ENCODE measurements around the gene PDLIM7. TPM values are rescaled to one million over a fixed set of nuclear protein-coding genes. Genes with fewer than 3 reads are reported as not detected.

The PDLIM7 gene
- polyA plus RNA-seq, 12 donors: 121 to 338 (median 274) TPM; not detected in 1

DNA sequence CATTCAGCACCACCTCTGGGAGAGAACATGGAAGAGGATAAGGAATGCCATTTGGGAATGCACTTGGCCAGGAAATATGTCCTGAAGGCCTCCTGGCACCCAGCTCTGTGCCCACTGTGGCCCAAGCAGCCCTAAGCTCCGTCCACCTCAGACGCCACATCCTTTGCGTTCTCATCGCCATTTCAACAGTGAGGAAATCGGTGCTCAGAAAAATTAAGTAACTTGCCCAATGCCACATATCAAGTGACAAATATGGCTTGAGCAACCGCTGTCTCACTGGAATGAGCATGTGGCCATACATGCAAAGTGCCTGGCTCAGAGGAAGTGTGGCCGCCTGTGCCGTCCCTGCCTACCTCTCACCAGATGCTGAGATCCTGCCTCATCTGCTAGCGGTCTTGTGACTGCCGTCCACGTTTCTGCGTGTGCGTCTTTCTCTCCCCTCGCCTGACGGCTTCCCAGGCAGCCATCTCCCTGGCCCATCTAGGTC, 13.2 kb upstream of the PDLIM7 start:
- no peak for DNase-seq

GRCh38 chr5:177509991-177510566, 12.7 kb upstream of the PDLIM7 start:
- DNase-seq: no peak

- DNase-seq: no peak
Measured at GRCh38 chr5:177509381-177509951, 12.1 kb upstream of the PDLIM7 start, which contains the start of gene DOK3. Gene DOK3, minus strand, starts transcription at chr5:177509826. Its CDS starts 286 bp downstream, at chr5:177509540.

DNA sequence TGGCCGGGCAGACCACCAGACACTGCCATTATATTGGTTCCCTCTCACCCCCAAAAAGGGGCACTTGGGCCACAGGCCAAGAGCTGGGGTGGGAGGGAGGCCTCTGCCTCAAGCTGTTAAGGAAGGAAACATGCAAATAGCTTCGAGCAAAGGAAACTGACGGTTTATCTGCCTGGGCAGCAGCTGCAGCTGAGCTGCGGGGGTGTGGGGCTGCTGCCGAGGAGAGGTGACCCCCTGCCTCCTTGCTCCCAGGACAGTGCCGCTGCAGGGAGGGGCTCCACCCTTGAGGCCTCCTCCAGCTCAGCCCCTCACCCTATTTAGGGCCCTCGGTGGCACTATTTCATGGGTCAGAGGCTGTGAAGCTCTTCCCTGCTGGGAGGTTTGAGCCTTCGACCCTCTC, 11.4 kb upstream of the PDLIM7 start:
- DNase-seq: no peak

DNA sequence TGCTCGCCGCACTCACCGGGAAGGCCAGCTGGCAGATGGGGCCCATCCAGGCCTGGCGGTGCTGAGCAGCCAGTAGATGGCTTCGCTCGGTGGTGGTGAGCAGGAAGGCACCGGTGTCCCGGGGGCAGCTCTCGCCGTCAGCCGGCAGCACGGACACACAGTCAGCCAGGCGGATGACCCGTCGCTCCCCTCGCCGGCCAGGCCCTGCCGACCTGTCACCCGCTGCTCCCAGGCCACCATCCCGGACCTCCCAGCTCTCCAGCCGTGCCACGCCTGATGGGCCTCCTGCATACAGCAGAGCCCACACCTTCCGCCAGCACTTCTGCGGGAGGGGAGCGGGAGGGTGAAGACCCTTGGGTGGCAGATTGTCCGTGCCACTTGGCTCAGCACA, 10.8 kb upstream of the PDLIM7 start:
- no peak for DNase-seq

DNA sequence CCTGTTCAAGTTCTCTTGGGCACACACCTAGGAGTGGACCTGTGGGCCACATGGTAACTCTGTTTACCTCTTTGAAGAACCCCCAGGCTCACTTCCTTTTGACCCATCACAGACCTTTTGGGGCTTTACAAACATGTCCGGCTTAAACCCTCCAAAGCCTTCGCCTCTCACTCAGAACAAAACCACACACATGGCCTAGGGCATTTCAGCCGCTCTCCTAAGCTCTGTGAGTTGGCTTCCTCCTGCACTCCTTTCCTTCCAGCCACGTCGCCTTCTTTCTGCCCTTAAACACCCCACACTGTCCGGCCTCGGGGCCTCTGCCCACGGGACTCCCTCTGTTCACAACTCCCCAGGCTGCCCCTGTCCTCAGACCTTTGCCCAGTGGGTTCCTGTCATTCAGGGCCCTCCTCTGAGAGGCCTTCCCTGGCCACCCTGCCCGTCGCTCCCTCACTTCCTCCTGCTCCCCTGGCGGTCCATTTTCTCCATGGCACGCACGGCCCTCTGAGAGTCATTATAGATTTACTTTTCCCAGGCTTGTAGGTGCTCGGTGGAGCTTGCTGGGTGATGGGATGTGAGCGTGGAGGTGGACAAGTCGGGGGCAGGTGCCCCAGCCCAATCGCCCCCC, 10.3 kb upstream of the PDLIM7 start:
- no peak for DNase-seq

- no peak for DNase-seq
Measured at GRCh38 chr5:177507165-177507564, 9.8 kb upstream of the PDLIM7 start.

DNA sequence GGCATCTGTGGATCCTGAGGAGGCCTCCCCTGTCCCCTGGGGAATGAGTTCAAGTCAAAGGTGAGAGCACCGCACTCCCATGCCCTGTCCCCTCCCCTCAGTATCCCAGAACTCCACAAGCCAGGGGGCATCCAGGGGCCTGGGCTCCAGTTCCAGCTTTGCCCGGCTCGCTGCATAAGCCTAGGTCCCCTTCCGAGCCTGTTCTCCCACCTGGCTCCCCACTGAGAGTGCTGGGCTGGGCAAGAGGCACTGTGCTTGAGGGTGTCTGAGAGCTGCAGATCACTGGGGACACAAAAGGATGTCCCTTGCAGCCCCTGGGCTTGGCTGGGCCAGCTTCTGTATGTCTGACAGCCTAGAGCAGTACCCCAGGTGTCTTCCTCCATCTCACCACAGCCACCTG, 7.7 kb upstream of the PDLIM7 start:
- DNase-seq: no peak

DNA sequence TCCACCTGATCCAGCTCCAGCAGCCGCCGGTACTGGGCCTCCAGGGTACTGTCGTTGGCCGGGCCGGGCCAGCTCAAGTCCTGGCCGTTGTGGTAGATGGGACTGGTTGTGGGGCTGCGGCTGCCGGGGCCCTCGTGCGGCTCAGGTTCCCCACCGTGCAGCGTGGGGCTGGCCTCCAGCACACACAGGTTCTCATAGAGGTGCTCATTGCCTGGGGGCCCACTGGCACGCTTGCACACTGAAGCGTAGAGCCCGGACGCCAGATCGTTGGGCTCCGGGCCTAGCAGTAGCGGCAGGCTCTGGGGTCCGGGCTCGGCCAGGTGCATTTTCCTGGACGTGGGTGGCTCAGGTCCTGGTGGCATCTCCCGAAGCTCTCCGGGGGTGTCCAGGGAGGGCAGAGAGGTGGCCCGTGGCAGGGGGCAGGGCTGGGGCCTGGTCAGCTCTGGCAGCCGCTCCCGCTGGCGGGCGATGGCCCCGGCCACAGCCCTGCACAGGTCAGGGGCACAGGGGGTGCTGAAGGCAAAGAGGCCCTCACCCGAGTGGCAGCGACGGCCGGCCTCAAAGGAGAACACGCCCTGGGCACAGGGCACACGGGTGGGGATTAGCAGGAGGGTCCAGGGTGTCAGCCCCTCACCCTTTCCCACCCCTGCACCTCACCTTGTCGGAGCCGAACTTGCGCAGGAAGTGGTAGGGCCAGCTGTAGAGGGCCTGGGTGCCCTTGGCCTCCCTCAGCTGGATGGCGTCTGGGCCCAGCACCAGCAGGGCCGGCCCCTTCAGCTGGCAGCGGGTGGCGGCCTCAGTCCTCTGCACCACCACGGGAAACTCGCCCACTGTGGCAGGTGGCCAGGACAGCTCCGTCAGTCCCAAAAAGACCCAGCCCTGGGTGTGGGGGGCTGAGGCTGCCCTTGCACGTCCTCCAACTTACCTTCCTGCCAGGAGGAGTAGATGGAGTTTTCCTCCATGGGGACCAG, 7.0 kb upstream of the PDLIM7 start:
- DNase-seq: no peak

- no peak for DNase-seq
Measured at GRCh38 chr5:177503351-177504085, 6.1 kb upstream of the PDLIM7 start.

DNA sequence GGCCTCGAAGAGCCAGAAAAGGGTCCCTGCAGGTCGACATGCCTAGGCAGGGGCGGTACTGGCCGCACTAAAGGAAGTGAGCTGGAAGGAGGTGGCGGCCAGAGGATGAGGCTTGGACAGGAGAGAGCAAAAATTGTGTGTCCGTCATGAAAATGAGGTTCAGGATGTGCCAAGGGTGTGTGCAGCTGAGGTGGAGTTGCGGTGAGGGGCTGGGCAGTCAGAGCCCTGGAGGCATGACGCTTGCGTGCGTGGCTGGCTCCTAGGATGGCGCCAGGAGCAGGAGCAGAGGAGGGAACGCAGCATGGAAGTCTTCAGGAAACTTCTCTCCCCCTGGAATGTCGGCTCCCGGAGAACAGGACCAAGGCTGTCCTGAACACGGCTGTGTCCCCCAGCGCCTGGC, 5.5 kb upstream of the PDLIM7 start:
- DNase-seq: no peak

GRCh38 chr5:177501874-177502678, 4.7 kb upstream of the PDLIM7 start:
- DNase-seq: no peak

GRCh38 chr5:177500685-177501522, 3.5 kb upstream of the PDLIM7 start:
- DNase-seq: peak; percentile 86

DNA sequence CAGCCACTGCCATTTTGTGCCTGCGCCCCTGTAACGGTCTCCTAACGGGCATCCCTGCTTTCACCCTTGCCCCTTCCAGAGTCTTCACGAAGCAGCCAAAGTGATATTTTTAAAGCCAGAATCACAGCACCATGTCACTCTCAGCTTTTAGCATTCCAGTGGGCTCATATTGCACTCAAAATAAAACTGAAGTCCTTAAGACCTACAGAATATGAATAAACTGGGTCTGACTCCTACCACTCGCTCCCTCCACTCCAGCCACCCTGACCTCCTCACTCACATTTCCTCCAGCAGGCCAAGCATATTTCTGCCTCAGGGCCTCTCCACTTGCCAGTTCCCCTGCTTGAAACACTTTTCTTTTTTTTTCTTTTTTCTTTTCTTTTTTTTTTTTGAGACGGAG, 2.4 kb upstream of the PDLIM7 start:
- no peak for DNase-seq

GRCh38 chr5:177498013-177498787, 796 bp upstream of the PDLIM7 start:
- DNase-seq: no peak

DNA sequence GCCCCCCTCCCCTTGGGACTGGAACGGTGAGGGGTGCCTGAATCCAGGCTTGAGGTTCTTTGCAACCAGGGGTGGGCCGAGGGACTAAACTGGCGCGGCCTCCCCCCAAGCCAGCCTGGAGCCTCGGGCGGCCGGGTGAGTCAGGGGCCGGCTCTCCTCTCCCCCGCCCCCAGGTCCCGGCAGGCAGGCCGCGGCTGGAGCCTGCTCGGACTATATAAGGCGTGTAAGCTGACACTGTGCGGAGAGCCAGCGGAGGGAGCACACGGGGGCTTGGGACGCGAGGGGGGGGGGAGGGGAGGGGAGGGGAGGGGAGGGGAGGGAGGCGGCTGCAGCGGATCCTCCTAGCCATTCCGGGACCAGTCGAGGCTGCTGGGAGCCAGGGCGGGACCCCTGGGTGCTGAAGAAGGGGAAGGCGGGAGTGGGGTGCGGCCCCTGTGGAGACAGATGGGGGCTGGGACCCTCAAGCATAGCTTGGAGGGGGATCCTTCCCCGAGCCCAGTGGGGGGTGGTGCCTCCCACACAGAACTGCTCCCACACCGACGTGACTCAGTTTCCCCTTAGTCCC, 595 bp downstream of the PDLIM7 start:
- DNase-seq: peak; percentile 86

DNA sequence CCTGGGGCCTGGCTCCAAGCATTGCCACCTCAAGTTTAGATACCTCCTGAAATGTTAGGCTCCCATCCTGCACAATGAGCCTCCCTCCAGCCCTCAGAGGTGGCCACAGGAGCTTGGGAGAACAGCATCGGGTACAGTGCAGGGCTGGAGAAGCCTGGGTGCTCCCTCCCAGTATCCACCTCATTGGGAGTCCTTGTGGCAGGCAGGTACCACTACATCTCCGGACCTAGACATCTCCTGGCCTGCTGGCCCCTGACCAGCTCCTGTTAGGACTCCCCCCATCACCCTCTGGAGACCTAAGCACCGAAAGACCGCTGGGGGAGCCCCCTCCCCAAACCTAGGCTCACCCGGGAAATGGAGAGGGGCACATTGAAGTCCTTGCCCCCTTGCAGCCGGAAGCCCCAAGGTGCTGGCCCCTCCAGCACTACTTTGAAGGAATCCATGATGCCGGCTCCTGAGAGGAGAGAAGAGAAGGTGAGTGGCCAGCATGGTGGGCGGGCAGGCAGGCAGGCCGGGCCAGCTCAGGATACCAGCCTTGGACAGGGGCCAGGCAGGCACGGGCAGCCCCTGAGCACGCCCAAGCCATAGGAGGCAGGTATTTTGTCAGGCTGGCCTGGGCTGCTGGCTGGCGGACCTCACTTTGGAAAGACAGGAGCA, 1.2 kb downstream of the PDLIM7 start:
- DNase-seq: no peak
